Neuronal stem cell (in vitro differentiated cells): ENCODE measurements around the gene CD79A.

Source experiments
- DNase-seq: peaks from one replicate; pipeline ENCODE4 v3.0.0-alpha.2; 2013; ENCODE audit warnings: low spot score
- H2AFZ ChIP-seq: one replicate; pipeline ENCODE4 v1.6.1; 2013; ENCODE audit warnings: mild to moderate bottlenecking, low read length, inconsistent platforms
- H2AK5ac ChIP-seq: 2 replicates; pipeline ENCODE4 v1.6.1; 2013; ENCODE audit warnings: low read depth, mild to moderate bottlenecking, inconsistent platforms, low read length, moderate library complexity, mixed read lengths
- H2BK120ac ChIP-seq: 2 replicates; pipeline ENCODE4 v1.6.1; 2013; ENCODE audit warnings: low read depth, mild to moderate bottlenecking, inconsistent platforms, low read length, moderate library complexity, mixed read lengths
- H2BK12ac ChIP-seq: one replicate; pipeline ENCODE4 v1.6.1; 2013; ENCODE audit warnings: low read length, inconsistent platforms
- H2BK15ac ChIP-seq: 2 replicates; pipeline ENCODE4 v1.6.1; 2013; ENCODE audit warnings: mild to moderate bottlenecking, low read length, inconsistent platforms, mixed read lengths
- H2BK5ac ChIP-seq: one replicate; pipeline ENCODE4 v1.6.1; 2013; ENCODE audit warnings: inconsistent platforms, mild to moderate bottlenecking, low read length, moderate library complexity
- H3K14ac ChIP-seq: one replicate; pipeline ENCODE4 v1.6.1; 2013; ENCODE audit warnings: low read length, inconsistent platforms
- H3K18ac ChIP-seq: 2 replicates; pipeline ENCODE4 v1.6.1; 2013; ENCODE audit warnings: low read length, inconsistent platforms
- H3K23ac ChIP-seq: 2 replicates; pipeline ENCODE4 v1.6.1; 2013; ENCODE audit warnings: low read depth, mild to moderate bottlenecking, mixed read lengths, low read length, inconsistent platforms; ENCODE audit not compliant: poor library complexity
- H3K27ac ChIP-seq: replicated peaks from 3 replicates; pipeline ENCODE4 v1.5.1; 2013; ENCODE audit warnings: low read length, inconsistent platforms
- H3K27me3 ChIP-seq, 3 experiments: 2 replicates each; pipeline ENCODE4 v1.6.1; 2013; ENCODE audit warnings: low read length in 3 of 3, mild to moderate bottlenecking in 2 of 3, inconsistent platforms in 1 of 3, low read depth in 1 of 3, mixed read lengths in 1 of 3, moderate library complexity in 1 of 3; ENCODE audit not compliant: control insufficient read depth in 3 of 3, insufficient read depth in 3 of 3
- H3K36me3 ChIP-seq, 2 donors: replicated peaks in 1 of 2; 2 replicates each; pipeline ENCODE4 v1.6.1; 2013; ENCODE audit warnings: low read length in 2 of 2; ENCODE audit not compliant: control insufficient read depth in 2 of 2, insufficient read depth in 2 of 2
- H3K4ac ChIP-seq: 2 replicates; pipeline ENCODE4 v1.6.1; 2013; ENCODE audit warnings: inconsistent platforms, mild to moderate bottlenecking, low read length, moderate library complexity
- H3K4me1 ChIP-seq, 2 donors: 1 replicate in 1 of 2; 2 replicates in 1 of 2; pipeline ENCODE4 v1.6.1; 2013; ENCODE audit warnings: low read length in 2 of 2, low read depth in 1 of 2; ENCODE audit not compliant: control insufficient read depth in 2 of 2, insufficient read depth in 1 of 2
- H3K4me2 ChIP-seq: one replicate; pipeline ENCODE4 v1.6.1; 2013; ENCODE audit warnings: mild to moderate bottlenecking, low read length, inconsistent platforms; ENCODE audit not compliant: insufficient read depth, poor library complexity, severe bottlenecking
- H3K4me3 ChIP-seq, 2 donors: 2 replicates each; pipeline ENCODE4 v1.5.1; 2013; ENCODE audit warnings: low read length in 2 of 2, mild to moderate bottlenecking in 2 of 2, inconsistent platforms in 1 of 2, moderate library complexity in 1 of 2
- H3K79me1 ChIP-seq: one replicate; pipeline ENCODE4 v1.6.1; 2013; ENCODE audit warnings: low read depth, mild to moderate bottlenecking, inconsistent platforms, low read length, moderate library complexity
- H3K9ac ChIP-seq: one replicate; pipeline ENCODE4 v1.6.1; 2013; ENCODE audit warnings: mild to moderate bottlenecking, low read depth, low read length, inconsistent platforms; ENCODE audit not compliant: poor library complexity
- H3K9me3 ChIP-seq, 2 donors: replicated peaks in 1 of 2; 2 replicates each; pipeline versions ENCODE3 to v1.6.1; 2013; ENCODE audit warnings: low read length in 2 of 2, mild to moderate bottlenecking in 2 of 2, inconsistent platforms in 1 of 2, low read depth in 1 of 2, mixed read lengths in 1 of 2, moderate library complexity in 1 of 2; ENCODE audit not compliant: control insufficient read depth in 2 of 2, insufficient read depth in 1 of 2
- H4K8ac ChIP-seq: one replicate; pipeline ENCODE4 v1.6.1; 2013; ENCODE audit warnings: low read depth, mild to moderate bottlenecking, inconsistent platforms, low read length, moderate library complexity
- H4K91ac ChIP-seq: one replicate; pipeline ENCODE4 v1.6.1; 2013; ENCODE audit warnings: low read length, low read depth, mild to moderate bottlenecking, inconsistent platforms; ENCODE audit not compliant: poor library complexity
- WGBS, 2 donors: extraction: QIAGEN DNeasy Blood & Tissue Kit; methylation state at CpG; one replicate each; pipeline ENCODE4 v1.1.7; 2013; ENCODE audit warnings: missing lambda C conversion rate in 2 of 2, mixed read lengths in 1 of 2; ENCODE audit not compliant: insufficient read length in 2 of 2, insufficient replicate concordance in 1 of 2; ENCODE audit errors: extremely low coverage in 2 of 2; 5-methylcytosine and 5-hydroxymethylcytosine counted together

CD79A gene

GRCh38 chr19:41886761-41887710, 10.0 kb downstream of the CD79A start:
- DNase-seq: no peak
- Histone ChIP-seq H2AK5ac (no peak overlapping the region), H3K27me3 (peaks cover 0 to 15% (median 14%) of the 10 kb centered on the region in 3 experiments), H3K14ac (no peak overlapping the region), H4K91ac (no peak overlapping the region), H3K4me2 (no peak overlapping the region), H2AFZ (no peak overlapping the region), H3K18ac (no peak overlapping the region), H2BK120ac (no peak overlapping the region), H2BK12ac (no peak overlapping the region), H3K27ac (no peak overlapping the region), H3K23ac (no peak overlapping the region), H3K9me3 (no peaks in the 10 kb centered on the region), H2BK5ac (no peak overlapping the region), H3K4ac (no peak overlapping the region), H2BK15ac (no peak overlapping the region), H3K79me1 (peaks cover 4% of the 10 kb centered on the region), H4K8ac (no peak overlapping the region), H3K36me3 (peaks cover 7 to 9% of the 10 kb centered on the region in 2 donors), H3K4me1 (peaks cover 5 to 7% of the 10 kb centered on the region in 2 donors), H3K9ac (no peak overlapping the region), H3K4me3 (no peak overlapping the region)
- no CpG with 5 or more reads among the region's 13 CpGs for WGBS, 2 donors

GRCh38 chr19:41887711-41888382, 10.8 kb downstream of the CD79A start:
- no CpG with 5 or more reads among the region's 17 CpGs for WGBS, 2 donors
- H3K4me3 ChIP-seq: peak overlapping the region in 1 of 2 donors; percentile 32
- H2AK5ac ChIP-seq: peak overlapping the region; percentile 18
- H3K27ac ChIP-seq: no peak overlapping the region
- H3K9ac ChIP-seq: no peak overlapping the region
- no peak for DNase-seq
- H2BK15ac ChIP-seq: no peak overlapping the region
- H2BK5ac ChIP-seq: no peak overlapping the region
- no peak overlapping the region for H3K18ac ChIP-seq
- H3K14ac ChIP-seq: no peak overlapping the region
- H3K9me3 ChIP-seq: no peaks in the 10 kb centered on the region
- peaks cover 6% of the 10 kb centered on the region for H3K79me1 ChIP-seq
- H3K4me1 ChIP-seq: peaks cover 5 to 7% of the 10 kb centered on the region in 2 donors
- H3K4me2 ChIP-seq: no peak overlapping the region
- no peak overlapping the region for H2BK12ac ChIP-seq
- H3K4ac ChIP-seq: no peak overlapping the region
- no peak overlapping the region for H4K8ac ChIP-seq
- H2BK120ac ChIP-seq: no peak overlapping the region
- H4K91ac ChIP-seq: no peak overlapping the region
- H2AFZ ChIP-seq: no peak overlapping the region
- peaks cover 7 to 9% of the 10 kb centered on the region in 2 donors for H3K36me3 ChIP-seq
- peaks cover 0 to 7% (median 6%) of the 10 kb centered on the region in 3 experiments for H3K27me3 ChIP-seq
- H3K23ac ChIP-seq: no peak overlapping the region

GRCh38 chr19:41888926-41889325, 11.8 kb downstream of the CD79A start:
- Histone ChIP-seq H3K4me2 (no peak overlapping the region), H2BK12ac (no peak overlapping the region), H3K18ac (no peak overlapping the region), H3K27ac (no peak overlapping the region), H3K9ac (no peak overlapping the region), H3K23ac (no peak overlapping the region), H3K4me3 (no peak overlapping the region), H4K91ac (no peak overlapping the region), H3K36me3 (peaks cover 7 to 9% of the 10 kb centered on the region in 2 donors), H3K27me3 (no peaks in the 10 kb centered on the region), H2BK15ac (no peak overlapping the region), H2BK120ac (no peak overlapping the region), H4K8ac (no peak overlapping the region), H3K4ac (no peak overlapping the region), H2BK5ac (no peak overlapping the region), H2AFZ (no peak overlapping the region), H2AK5ac (no peak overlapping the region), H3K79me1 (peaks cover 6% of the 10 kb centered on the region), H3K4me1 (peaks cover 0 to 6% of the 10 kb centered on the region in 2 donors), H3K9me3 (no peaks in the 10 kb centered on the region), H3K14ac (no peak overlapping the region)
- DNase-seq: no peak
- WGBS, 2 donors: no CpG with 5 or more reads among the region's 12 CpGs

- no peak overlapping the region for H3K18ac ChIP-seq
- H2BK5ac ChIP-seq: no peak overlapping the region
- H3K9ac ChIP-seq: no peak overlapping the region
- H3K4ac ChIP-seq: no peak overlapping the region
- H2BK120ac ChIP-seq: no peak overlapping the region
- H2BK12ac ChIP-seq: no peak overlapping the region
- H3K27ac ChIP-seq: no peak overlapping the region
- DNase-seq: no peak
- no peaks in the 10 kb centered on the region for H3K27me3 ChIP-seq
- H3K36me3 ChIP-seq: peaks cover 7 to 12% of the 10 kb centered on the region in 2 donors
- H4K8ac ChIP-seq: no peak overlapping the region
- H3K4me2 ChIP-seq: no peak overlapping the region
- no peak overlapping the region for H2BK15ac ChIP-seq
- H3K4me1 ChIP-seq: peaks cover 0 to 2% of the 10 kb centered on the region in 2 donors
- H3K9me3 ChIP-seq: no peaks in the 10 kb centered on the region
- no peak overlapping the region for H3K23ac ChIP-seq
- no peak overlapping the region for H3K14ac ChIP-seq
- WGBS, 2 donors: no CpG with 5 or more reads among the region's 8 CpGs
- H4K91ac ChIP-seq: no peak overlapping the region
- H3K79me1 ChIP-seq: peaks cover 6% of the 10 kb centered on the region
- no peak overlapping the region for H3K4me3 ChIP-seq
- no peak overlapping the region for H2AFZ ChIP-seq
- no peak overlapping the region for H2AK5ac ChIP-seq
These were observed 12.8 kb downstream of the CD79A start for GRCh38 chr19:41889896-41890295.
